Stimulated activated CD4-positive, alpha-beta T cell treated with anti-CD3 and anti-CD28 coated beads, Interleukin-15, amount 100 ng/mL, for 48 hours (primary cell): ENCODE measurements around the gene TUBAL3.
"Not testable (repeated sequence)": the region's sequence is repeated elsewhere in the genome, so short reads cannot be mapped to it uniquely, and the experiment has no call there.

Experiments
- DNase-seq, 2 donors: peaks; one replicate each; pipeline ENCODE4 v3.0.0-alpha.2; 2020; ENCODE audit warnings: low read depth in 2 of 2

Gene TUBAL3

GRCh38 chr10:5423771-5424170 is 19.1 kb upstream of the TUBAL3 start:
- DNase-seq: no peak

- DNase-seq: no peak
These were observed 15.0 kb upstream of the TUBAL3 start for GRCh38 chr10:5419466-5420094.

- DNase-seq: no peak
These were observed 14.0 kb upstream of the TUBAL3 start for GRCh38 chr10:5418584-5418983.

- no peak for DNase-seq
These were observed 12.4 kb upstream of the TUBAL3 start for GRCh38 chr10:5416981-5417380.

- DNase-seq: no peak
These were observed 8.6 kb upstream of the TUBAL3 start for GRCh38 chr10:5413012-5413938.

GRCh38 chr10:5412277-5412941 is 7.8 kb upstream of the TUBAL3 start, which contains the start of gene NET1:
Gene NET1, plus strand, starts transcription at chr10:5412557. Its CDS starts 136 bp downstream, at chr10:5412693.
- DNase-seq: peak; percentile 44 to 70

- no peak for DNase-seq
These were observed 7.3 kb upstream of the TUBAL3 start for GRCh38 chr10:5411941-5412276.

- DNase-seq: not testable (repeated sequence)
These were observed 6.2 kb upstream of the TUBAL3 start for GRCh38 chr10:5410787-5411186.

- no peak for DNase-seq
These were observed 2.3 kb upstream of the TUBAL3 start for GRCh38 chr10:5406918-5407317.

- no peak for DNase-seq
These were observed 1.8 kb downstream of the TUBAL3 start for GRCh38 chr10:5402798-5403197.

GRCh38 chr10:5400468-5401240 is 4.0 kb downstream of the TUBAL3 start:
- no peak for DNase-seq

GRCh38 chr10:5399332-5399731 is 5.3 kb downstream of the TUBAL3 start:
- DNase-seq: no peak

GRCh38 chr10:5396556-5397300 is 7.9 kb downstream of the TUBAL3 start:
- DNase-seq: no peak

- DNase-seq: no peak
These were observed 9.5 kb downstream of the TUBAL3 start for GRCh38 chr10:5395168-5395567.

- no peak for DNase-seq
These were observed 11.1 kb downstream of the TUBAL3 start for GRCh38 chr10:5393529-5393928.

- no peak for DNase-seq
These were observed 12.8 kb downstream of the TUBAL3 start for GRCh38 chr10:5391790-5392189.

GRCh38 chr10:5390607-5391205 is 13.9 kb downstream of the TUBAL3 start:
- no peak for DNase-seq

- no peak for DNase-seq
These were observed 17.5 kb downstream of the TUBAL3 start for GRCh38 chr10:5387169-5387568.

- DNase-seq: no peak
These were observed 19.4 kb downstream of the TUBAL3 start for GRCh38 chr10:5385224-5385623.

GRCh38 chr10:5381187-5381586 is 23.4 kb downstream of the TUBAL3 start:
- no peak for DNase-seq

- not testable (repeated sequence) for DNase-seq
These were observed 24.2 kb downstream of the TUBAL3 start for GRCh38 chr10:5380395-5380794.
